ENCODE measurements around the gene NSRP1.

Gene NSRP1

GRCh38 chr17:30222251-30222650 lies 105.6 kb downstream of the NSRP1 start:
- no peak for DNase-seq (ENCODE audit: extremely low read depth, low read depth)
- TF ChIP-seq, protein P1, sequence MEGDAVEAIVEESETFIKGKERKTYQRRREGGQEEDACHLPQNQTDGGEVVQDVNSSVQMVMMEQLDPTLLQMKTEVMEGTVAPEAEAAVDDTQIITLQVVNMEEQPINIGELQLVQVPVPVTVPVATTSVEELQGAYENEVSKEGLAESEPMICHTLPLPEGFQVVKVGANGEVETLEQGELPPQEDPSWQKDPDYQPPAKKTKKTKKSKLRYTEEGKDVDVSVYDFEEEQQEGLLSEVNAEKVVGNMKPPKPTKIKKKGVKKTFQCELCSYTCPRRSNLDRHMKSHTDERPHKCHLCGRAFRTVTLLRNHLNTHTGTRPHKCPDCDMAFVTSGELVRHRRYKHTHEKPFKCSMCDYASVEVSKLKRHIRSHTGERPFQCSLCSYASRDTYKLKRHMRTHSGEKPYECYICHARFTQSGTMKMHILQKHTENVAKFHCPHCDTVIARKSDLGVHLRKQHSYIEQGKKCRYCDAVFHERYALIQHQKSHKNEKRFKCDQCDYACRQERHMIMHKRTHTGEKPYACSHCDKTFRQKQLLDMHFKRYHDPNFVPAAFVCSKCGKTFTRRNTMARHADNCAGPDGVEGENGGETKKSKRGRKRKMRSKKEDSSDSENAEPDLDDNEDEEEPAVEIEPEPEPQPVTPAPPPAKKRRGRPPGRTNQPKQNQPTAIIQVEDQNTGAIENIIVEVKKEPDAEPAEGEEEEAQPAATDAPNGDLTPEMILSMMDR (IDR thresholded peaks at IDR 0.05; ENCODE audit: low read depth, low read length, missing control alignments): no peak
- H3K4me3 ChIP-seq (replicated peaks; ENCODE audit: low read depth, low read length): no peak overlapping the region

GRCh38 chr17:30222721-30223175 lies 106.1 kb downstream of the NSRP1 start:
- no peak for DNase-seq (ENCODE audit: extremely low read depth, low read depth)
- H3K4me3 ChIP-seq (replicated peaks; ENCODE audit: low read depth, low read length): no peak overlapping the region
- TF ChIP-seq, protein P1 (IDR thresholded peaks at IDR 0.05; ENCODE audit: low read depth, low read length, missing control alignments): no peak

- no peak overlapping the region for H3K4me3 ChIP-seq (replicated peaks; ENCODE audit: low read depth, low read length)
- TF ChIP-seq, protein P1 (IDR thresholded peaks at IDR 0.05; ENCODE audit: low read depth, low read length, missing control alignments): no peak
- DNase-seq (ENCODE audit: extremely low read depth, low read depth): no peak
Observed at GRCh38 chr17:30224419-30224960, 107.9 kb downstream of the NSRP1 start.

DNA sequence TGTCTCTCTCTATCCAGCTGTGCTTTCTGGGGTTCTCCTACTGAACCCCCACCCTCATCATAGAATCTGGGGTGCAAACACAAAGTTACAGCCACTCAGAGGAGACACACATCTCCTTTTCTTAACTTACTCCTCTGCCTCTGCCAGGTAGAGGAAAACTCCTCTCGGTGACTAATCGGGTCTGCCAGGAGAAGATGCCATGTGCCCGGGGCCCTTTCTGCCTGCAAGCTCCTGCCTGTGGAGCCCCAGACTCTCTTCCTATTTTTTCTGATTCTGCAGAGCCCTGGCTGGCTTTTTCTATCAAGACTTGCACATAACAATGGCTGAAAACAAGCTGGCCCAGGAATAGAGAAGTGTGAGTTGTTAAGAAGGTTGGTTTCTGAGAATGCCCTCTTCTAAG lies 108.5 kb downstream of the NSRP1 start:
- TF ChIP-seq, protein P1 (IDR thresholded peaks at IDR 0.05; ENCODE audit: low read depth, low read length, missing control alignments): no peak
- no peak overlapping the region for H3K4me3 ChIP-seq (replicated peaks; ENCODE audit: low read depth, low read length)
- DNase-seq (ENCODE audit: extremely low read depth, low read depth): no peak

DNA sequence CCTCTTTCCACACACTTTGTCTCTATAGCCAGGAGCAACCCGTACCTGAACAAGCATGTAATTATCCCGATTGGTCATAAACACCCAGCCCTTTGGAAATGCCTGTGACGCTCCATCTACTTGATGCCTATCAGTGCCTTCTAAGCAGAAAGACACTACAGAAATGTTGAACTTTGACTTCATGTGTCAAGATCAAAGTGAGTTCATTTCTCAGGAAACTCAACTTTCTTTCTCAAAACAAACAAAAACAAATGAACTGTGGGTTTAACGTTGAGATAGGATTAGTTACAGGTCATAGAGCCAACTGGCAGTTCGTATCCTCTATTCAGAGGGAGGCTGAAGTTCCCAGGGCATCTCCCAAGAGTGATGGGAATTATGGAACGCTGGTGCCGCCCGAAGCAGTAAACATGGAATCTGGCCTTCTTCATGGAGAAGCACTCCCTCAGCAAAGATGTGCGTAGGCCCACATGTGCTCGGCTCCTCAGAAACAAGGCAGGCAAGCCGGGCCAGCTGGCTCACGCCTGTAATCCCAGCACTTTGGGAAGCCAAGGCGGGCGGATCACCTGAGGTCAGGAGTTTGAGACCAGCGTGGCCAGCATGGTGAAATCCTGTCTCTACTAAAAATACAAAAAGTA lies 109.4 kb downstream of the NSRP1 start:
- TF ChIP-seq, protein P1 (IDR thresholded peaks at IDR 0.05; ENCODE audit: low read depth, low read length, missing control alignments): no peak
- DNase-seq (ENCODE audit: extremely low read depth, low read depth): no peak
- no peak overlapping the region for H3K4me3 ChIP-seq (replicated peaks; ENCODE audit: low read depth, low read length)

DNA sequence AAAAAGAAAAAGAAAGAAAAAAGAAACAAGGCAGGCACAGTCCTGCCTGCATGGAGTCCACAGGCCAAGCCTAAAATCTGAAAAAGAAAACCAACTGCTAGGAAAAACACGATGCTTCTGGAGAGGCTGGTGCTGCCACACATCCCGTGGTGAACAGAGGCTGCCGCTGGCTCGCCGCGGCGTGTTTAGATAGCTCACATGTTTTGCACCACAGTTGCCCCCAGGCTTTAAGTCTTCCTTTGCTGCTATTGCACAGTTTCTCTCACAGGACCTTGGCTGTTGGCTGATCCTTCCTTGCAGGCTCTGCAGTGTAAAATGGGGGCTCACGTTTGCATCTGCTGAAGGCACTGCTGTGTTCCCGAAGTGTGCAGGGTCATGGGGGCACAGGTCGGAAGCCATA lies 110.3 kb downstream of the NSRP1 start:
- DNase-seq (ENCODE audit: extremely low read depth, low read depth): no peak
- TF ChIP-seq, protein P1 (IDR thresholded peaks at IDR 0.05; ENCODE audit: low read depth, low read length, missing control alignments): no peak
- H3K4me3 ChIP-seq (replicated peaks; ENCODE audit: low read depth, low read length): no peak overlapping the region
